ENCODE data around the gene HOXA13.

Gene HOXA13

DNA sequence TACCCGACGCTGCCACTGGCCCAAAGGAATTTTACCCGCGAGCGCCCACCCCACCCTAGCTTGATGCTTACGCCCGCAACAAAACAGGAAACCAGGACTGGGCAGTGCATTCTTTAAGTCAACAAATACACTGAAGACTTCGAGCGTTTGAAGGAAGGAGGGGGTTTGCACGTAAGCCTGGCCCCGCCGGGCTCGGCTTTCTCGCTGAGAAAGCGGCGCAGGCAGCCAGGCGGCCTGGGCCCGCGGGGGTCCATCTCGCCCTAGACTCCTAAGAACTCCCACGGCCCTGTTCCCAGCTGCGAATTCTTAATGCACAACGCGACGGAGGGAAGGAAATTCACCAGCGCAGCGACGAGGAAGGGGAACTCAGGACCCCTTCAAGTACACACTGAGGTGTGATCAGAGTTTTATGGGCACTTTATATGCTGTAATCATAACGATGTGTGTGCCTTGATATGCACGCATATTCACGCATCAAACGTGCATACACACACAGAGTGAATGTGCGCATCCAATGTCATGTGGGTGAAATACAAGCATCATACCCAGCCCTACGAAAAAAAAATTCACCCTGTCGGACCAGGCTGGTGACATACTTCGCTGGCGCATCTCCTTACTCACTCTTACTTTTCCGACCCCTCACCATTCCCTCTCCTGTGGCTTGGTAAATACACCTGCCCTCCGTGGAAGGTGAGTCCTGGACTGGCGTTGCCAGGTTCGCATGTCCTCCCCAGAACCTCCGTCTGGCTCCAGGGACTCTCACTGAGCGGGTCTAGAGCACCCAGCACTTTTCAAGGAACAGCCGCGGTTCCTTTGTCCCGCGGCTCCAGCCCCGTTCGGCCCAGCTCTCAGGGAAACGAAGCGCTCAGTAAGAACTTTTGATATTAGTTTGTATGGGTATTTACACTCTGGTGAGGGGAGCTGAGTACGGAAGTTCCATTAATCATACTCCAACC is 5.7 kb upstream of the HOXA13 start:
- DNase-seq, result no peak

DNA sequence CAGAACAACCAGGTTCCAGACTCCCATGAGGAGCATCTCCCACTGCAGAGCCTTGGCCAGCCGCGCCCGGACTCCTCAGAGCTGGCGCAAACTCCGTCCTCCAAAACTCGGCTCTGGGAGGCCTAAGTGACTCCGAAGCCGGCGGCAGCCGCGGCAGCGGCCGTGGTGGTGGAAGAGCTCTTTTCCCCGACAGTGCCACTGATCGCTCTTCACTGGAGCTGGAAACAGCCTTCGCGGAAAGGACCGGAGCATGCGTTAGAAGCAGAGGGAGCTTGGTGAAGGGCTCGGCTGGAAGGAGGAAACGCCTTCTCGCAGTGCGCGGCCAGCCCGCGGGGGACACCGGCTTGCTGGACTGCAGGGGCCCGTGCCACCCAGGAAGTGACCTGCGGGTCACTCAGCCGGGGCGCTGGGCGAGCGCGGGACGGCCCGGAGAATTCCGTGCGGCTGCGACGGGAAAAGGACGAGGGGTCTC is 5.0 kb upstream of the HOXA13 start:
- DNase-seq, result no peak

DNA sequence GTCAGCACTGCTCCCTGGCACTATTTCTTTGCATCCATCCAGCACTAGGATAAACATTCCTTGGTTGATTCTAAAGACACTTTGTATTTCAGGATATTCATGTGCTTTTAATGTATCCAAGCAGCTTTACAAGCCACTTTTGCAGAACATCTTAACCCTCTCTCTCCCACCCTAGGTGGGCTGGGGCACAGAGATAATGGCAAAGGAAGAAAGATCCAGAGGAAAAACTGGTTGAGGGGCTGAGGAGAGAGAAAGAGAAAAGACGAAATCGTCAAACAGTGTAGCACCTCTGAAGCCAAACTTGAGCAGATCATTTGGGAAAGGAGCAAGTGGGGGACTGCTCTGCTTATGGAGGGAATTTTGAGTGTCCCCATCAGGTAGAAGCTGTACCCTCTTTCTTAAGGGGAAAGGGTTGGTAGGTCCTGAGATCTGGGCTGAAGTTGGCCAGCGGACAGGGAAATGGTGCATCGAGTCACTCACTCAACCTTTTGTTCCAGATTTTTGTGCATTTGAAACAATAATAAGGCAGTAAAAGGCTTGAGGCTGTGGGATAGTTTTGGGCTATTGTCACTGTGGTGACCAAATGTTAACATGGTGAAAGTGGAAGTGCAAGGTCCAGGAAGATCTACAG is 4.2 kb upstream of the HOXA13 start:
- DNase-seq, result no peak

DNA sequence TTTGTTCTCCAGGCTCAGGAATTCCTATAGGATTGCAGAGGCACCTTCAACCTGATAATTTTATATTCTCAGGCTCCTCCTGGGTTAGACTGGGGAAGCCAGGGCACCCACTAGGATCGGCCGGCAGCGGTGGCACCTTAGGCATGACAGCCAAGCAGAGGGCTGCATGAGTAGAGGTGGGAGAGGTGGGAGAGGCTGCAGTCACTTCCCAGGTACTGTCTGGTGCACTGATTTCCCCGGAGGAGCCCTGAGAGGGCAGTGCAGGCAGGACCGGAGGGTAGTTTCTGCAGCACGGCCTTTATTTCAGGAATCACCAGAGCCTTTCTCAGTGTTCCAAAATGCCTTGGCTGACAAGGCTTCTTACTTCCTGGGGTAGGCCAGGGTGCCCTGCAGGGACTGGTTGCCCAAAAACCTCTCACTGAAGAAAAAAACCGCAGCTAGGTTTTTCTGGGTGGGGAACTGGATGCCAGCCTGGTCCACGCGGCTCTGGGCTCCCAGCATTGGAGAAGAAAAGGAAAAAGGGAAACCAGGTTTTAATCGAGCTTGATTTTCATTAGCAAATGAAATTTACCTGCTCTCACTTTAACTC is 3.6 kb upstream of the HOXA13 start:
- no peak for DNase-seq

DNA sequence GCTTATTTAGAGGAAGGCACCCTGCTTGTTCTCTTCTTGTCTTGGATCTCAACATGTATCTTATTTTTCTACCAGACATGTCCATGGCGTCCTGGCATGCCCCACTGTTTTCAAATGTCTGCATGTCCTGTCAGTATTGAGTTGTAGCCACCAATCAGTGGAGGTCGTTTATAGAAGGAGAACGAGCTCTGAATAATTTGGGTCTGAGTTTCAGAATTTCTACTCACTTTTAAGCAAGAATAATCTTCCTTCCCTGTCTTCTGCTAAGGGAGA is 2.9 kb upstream of the HOXA13 start:
- DNase-seq, result no peak

DNA sequence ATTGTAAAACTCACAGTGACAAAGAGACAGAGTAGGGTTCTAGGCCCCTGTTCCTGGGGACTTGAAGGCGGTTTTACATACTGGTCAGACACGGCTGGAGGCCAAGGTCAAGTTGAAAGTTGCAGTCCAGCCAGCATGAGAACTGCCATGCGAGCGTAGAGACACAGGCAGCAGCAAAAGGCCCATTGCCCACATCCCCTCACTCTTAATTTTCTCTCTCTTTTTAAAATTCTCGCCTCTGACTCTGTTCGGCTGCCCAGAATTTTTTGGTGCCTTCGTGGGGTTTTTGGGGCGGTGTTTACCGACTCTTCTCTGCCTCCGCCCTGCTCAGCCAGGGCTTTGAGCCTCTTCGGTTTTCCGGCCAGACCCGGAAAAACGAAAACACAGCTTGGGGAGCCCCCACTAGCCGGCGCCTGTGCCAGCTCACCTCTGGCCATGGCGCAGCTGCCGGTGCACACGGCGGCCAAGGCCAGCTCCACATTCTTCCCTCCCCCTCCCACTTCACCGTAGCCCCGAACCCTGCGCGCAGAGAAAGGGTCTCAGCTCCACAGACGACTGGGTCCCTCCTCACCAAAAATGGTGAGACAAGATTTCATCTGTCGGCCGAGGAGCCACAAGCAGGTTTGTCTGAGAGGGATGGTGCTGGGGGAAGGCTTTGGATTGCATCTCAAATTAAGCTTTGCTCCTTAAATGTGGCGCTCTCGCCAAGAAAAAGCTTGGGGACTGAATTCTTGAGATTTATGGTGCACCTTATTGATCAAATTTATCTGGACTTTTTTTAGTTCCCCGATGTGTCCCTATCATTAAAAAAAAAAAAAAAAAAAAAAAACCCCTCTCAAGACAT is 2.3 kb upstream of the HOXA13 start:
- DNase-seq, result no peak

DNA sequence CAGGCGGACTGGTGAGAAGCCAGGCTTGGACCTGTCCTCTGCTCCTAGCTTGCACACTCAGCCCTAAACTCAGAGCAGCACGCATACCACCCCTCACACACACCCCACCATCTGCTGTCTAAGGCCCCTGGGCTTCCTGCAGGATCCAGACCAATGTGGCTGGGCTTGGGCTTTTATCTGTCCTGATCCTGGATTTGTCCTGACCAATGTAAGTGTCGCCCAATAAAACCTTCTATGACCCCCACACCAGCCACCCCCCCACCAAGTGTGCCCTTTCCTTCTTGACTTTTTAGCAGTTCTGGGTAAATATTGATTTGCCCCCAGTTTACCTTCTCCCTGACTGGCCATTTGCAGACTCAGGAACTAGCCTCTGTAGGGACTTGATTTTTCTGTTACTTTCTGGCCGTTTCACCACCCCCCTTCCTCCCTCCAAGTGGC is 1.7 kb upstream of the HOXA13 start:
- no peak for DNase-seq

DNA sequence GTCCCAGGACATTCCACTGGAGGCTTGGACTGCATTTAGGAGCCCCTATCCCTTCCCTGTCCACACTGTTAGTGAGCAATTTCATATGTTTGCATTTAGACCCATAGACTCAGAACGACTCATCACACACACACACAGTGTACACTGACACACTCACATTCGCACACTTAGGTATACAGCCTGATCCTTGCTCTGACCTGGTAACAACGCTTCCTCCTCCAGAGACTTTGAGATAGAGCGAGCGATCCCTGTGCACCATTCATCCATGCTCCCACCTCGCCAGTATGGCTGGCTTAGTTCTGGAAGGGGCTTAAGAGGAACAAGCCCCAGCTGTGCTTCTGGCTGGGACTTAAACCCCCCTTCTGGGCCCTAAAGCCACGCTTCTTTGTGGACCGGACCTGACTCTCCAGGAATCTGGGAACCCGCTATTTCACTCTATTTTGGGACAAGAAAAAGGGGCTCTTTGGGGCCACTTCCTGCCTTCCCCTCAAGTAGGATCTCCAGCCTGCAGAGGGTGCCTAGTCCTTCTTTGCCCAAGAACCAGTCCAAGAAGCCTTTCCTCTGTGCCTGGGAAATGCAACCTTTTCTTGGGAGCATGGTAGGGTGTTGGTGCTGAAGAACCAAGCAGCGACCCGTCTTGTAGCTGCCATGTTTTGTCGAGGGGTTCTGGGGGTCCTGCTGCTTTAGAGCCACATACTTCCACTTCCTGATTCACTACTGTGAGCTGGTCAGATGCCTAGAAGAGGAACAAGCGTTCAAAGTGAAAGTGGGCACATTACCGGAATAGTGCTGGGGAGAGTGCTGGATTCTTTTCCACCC is 1.1 kb upstream of the HOXA13 start:
- peak; percentile 58 to 62 for DNase-seq

DNA sequence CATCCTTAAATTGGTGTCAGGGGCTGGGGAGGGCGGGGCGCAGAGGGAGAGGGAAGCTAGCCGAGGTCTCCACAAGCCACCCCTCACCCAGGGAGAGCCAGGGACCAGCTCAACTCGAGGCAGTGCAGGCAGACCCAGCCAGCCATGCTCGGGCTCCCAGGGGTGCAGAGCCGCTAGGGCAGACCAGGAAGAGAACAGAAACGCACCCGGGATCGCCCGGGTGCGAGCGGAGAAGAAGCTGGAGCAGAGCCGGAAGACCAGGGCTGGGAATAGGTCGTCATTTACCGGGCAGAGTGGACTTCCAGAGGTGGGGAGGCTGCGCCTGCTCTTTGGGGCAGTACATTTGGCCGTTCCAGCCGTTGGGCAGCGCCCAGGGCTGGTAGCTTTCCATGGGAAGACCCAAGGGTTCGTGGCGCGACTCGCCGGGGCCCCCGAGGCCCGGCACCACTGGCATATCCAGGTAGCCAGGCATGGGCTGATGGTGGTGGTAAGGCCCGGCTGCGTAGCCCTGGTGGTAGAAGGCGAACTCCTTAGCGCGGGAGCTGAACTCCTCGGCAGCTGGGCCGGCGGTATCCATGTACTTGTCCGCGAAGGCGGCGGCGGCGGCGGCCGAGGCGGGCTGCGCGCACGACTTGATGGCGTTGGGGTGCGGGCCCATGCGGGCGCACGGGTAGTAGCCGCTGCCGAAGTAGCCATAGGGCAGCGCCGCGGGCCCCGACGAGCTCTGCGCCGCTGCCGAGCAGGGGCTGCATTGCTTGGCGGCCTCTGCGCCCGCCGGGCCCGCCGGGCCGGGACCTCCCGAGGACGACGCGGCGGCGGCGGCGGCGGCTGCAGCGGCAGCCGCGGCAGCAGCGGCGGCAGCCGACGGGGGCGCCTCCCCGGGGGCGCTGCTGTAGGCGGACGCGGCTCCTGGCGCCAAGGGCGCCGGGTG is 755 bp downstream of the HOXA13 start:
- no peak for DNase-seq

DNA sequence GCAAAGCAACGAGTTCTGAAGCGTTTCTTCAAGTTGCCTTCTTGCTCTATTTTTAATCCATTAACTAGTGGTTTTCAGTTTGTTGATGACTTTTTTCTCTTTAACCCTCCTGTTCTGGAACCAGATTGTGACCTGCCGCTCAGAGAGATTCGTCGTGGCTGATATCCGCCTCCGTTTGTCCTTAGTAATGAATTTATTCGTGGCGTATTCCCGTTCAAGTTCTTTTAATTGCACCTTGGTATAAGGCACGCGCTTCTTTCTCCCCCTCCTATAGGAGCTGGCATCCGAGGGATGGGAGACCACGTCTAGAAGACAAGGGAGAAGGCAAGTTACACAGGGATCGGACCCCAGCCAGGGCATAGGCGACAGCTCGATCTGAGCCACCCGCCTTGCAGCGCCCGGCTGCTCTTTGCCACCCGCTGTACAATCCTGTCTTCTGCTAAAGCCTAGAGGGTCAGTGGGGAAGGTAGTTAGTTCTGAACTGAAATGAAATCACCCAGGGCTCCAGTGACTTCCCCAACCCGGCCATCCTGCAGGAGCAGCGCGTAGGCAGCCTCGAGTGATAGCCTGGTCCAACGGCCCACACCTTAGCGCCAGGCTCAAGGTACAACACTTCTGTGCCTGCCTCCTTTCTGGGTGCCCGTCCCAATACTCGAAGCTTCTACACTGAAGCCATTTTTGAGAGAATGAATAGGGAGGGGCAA is 1.6 kb downstream of the HOXA13 start:
- DNase-seq, result no peak

DNA sequence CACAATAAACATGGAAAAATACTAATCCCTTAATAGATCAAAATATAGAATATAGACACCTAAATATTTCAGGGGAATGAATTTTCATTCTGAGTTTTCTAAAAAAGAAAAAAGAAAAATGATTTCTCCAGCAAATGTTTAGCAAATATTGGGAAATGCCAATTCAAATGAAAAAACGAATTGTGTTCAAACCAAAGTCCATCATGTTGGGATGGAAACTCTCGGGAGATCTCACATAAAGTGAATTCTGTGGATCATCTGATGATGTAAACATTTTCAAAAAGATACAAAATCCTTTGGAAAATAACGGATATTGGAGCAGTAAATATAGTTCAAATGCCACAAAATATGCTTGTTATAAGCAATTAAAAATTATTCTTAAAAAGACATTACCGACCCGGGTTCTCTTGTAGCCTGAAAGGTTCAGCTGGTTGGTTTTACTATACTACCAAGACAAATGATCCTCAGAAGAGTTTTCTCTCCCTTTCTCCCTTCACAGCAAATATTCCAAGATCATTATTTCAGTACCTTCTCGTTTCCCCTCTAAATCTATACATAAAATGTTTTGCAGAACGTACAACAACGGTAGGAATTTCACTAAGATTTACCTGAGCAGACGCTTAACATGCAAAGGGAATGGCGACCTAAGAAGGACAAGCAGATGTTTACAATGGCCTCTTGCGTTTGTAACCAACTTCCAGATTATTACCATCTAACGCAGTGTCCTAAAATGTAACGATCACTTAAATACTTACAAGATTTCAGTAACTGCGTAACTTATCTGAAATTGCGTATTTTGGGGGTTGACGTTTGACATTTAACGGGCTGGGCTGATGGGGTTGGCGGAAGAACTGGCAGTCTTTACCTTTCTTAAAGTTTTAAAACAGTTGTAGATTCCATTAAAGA is 2.5 kb downstream of the HOXA13 start:
- DNase-seq, result no peak

DNA sequence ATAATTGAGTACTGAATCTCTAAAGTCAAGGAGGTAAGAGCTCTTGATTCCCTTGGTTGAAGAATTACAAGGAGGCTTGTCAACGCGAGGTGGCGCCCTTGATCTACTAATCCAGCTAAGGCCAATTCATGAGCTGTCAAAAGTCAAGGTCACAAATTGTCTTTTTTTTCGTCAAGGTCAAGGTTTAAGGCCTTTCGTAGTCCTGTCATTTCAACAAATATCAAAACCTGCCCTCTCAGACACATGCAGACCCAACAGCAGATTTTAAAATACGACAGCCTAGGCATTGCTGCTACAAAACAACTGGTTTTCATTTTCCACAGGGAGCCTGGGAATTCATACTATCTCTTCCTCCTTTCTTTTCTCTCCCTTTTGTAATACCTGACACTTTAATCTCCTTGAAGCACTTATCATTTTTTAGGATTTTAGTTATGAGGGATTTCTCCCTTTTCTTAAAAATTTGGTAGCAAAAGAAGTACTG is 3.6 kb downstream of the HOXA13 start:
- DNase-seq, result peak; percentile 76 to 81

DNA sequence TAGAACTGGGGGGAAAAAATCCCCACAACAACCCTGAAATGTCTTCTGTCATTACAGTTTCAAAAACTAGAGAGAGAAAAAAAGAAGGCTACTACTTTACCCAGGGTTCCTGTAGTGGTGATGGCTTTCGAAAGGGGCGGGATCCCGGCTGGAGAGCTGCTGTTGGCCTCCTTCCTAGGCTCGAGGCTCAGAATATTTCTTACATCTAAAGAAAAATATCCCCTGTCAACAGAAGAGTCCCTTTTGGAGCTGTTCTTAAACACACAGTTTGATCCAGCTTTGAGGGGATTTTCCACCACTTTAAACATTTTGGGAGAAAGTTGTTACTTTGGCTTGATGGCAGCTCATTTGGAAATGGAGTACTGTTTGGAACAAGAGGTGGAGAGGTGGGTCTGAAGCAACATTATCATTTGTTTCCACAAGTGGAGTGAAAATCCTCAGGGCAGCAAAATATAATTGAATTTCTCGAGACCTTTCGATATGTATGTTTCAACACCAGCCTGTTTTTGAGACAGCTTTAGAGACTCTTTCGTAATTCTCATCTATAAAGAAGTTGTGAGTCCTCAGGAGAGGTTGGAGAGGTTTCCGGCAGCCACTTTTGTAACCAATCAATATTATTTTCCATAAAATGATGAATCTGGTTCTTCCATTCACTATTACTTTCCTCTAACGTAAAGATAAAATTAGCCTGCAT is 5.1 kb downstream of the HOXA13 start:
- no peak for DNase-seq

DNA sequence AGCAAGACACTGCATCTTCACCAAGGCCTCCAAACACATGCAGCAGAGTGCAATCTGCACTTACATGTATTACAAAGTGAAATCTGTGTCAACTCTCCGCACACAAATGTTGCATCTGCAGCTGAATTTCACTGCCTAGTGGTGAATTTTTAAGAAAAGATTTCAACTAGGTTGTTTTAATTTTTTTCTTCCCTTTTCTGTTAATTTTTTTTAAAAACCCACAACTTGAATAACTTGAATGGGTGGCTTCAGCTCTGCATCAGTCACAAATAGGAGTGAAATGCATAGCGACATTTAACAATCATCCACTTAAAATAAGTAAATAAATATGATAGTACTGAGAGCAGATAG is 5.9 kb downstream of the HOXA13 start:
- DNase-seq, result no peak

DNA sequence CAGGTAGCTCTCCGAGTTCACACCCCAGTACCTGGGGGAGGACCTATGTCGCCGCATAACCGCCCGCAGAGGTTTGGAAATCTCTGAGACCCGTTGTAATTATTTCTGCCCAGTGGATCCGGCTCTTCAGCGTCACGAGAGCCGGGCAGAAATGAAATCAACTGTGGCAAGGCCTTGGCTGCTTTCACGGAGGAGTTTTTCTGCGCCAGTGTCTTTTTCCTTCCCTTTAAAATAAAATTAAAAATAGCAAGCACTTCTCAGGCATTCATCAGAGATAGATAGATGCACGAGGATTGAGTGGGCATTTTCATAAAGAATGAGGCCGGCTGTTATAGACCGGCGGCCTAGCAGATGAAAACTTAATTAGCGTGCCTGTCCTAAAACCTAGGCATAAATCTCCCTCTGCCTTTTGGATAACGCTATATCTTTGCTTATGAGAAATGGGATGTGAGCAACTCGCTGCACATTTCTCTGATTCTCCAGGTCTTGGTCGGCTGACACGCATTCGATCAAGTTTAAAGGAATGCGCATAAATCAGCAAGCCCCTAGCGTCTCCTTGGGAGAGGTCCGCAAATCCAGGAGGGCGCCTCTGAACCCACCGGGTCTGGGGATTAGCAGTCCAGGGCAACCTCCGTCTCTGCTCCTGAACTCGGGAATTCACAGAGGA is 6.4 kb downstream of the HOXA13 start:
- no peak for DNase-seq

DNA sequence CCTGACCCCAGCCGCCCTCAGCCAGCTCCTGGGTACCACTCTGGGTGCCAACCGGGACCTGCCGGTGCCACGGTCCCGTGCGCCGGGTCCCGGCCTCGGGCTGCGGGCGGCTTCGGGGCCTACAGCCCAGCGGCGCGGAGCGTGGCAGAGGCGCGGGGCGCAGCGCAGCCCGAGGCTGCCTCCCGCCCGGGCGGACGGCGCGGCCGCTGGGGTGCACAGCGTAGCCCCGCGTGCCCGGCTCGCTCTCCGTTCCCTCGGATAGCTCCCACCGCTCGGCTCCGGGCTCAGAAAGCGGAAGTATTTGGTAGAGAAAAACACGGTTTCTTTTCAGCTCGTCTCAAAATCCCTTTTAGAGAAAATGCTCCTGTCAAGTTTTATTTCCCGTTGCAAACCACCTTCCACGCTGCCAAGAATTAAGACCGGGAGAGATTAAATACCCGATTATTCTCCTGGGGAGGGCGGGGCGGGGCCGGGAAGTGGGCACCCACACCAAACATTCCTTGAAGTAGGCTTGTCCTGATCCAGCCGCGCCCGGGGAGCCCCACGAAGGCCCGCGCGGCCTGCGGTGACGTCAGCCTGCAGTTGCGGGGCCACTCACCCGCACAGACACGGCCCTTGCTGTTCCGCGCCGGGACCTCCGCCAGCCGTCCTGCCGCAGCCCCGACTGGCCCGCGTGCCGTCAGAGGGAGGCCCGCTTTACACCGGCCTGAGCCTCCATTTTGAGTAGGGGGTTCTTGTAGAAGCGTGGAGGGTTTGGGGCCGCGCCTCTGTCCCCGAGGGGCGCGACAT is 7.2 kb downstream of the HOXA13 start:
- peak; percentile 45 to 64 for DNase-seq
